IMR-90 (cell line): ENCODE data around the gene MYL10. TPM values are rescaled to one million over a fixed set of nuclear protein-coding genes. Genes with fewer than 3 reads are reported as not detected.

Experiments
- ATAC-seq: fragments of 200-7000 bp; cut with Tn5 transposase; 2 replicates; pipeline ENCODE4 v1.9.1; 2020; ENCODE audit warnings: low read depth, mild to moderate bottlenecking, moderate library complexity
- BruUV-seq: library from RNA; stranded (reverse); fragments of 400-500 nt; replicated peaks from 2 replicates; lab custom pipeline; 2021; lab: Mats Ljungman, UMichigan
- CTCF ChIA-PET: fragments of 300-600 bp; formaldehyde crosslinking; extraction: SDS; loops from one replicate; lab custom pipeline; 2021; ENCODE audit warnings: antibody characterized with exemption; lab: Yijun Ruan, JAX
- POLR2A ChIA-PET: fragments of 300-600 bp; sonication (Branson Sonifier 250); formaldehyde crosslinking; loops from one replicate; lab custom pipeline; 2022; ENCODE audit warnings: antibody characterized with exemption; ENCODE audit not compliant: unreplicated experiment; lab: Charles Lee
- DNase-seq: peaks from one replicate; pipeline ENCODE4 v3.0.0; 2013
- H2AFZ ChIP-seq: replicated peaks from 2 replicates; pipeline ENCODE3; 2013; ENCODE audit warnings: low read length, mild to moderate bottlenecking; ENCODE audit not compliant: poor library complexity
- H2AK5ac ChIP-seq: 2 replicates; pipeline ENCODE4 v1.6.1; 2013; ENCODE audit warnings: low read depth, low read length, inconsistent platforms
- H2AK9ac ChIP-seq: replicated peaks from 2 replicates; pipeline ENCODE3; 2013; ENCODE audit warnings: mild to moderate bottlenecking, low read depth, low read length, moderate library complexity; ENCODE audit not compliant: poor library complexity
- H2BK120ac ChIP-seq: 2 replicates; pipeline ENCODE4 v1.6.1; 2013; ENCODE audit warnings: low read depth, low read length, inconsistent platforms
- H2BK15ac ChIP-seq: 3 replicates; pipeline ENCODE4 v1.6.1; 2013; ENCODE audit warnings: low read depth, low read length, inconsistent platforms
- H2BK20ac ChIP-seq: 2 replicates; pipeline ENCODE4 v1.6.1; 2013; ENCODE audit warnings: low read depth, mild to moderate bottlenecking, inconsistent platforms, low read length, moderate library complexity
- H2BK5ac ChIP-seq: 2 replicates; pipeline ENCODE4 v1.6.1; 2013; ENCODE audit warnings: mild to moderate bottlenecking, low read depth, low read length, inconsistent platforms; ENCODE audit not compliant: poor library complexity, severe bottlenecking
- H3K14ac ChIP-seq: replicated peaks from 2 replicates; pipeline ENCODE4 v1.6.1; 2013; ENCODE audit warnings: low read depth, low read length, inconsistent platforms
- H3K18ac ChIP-seq: 2 replicates; pipeline ENCODE4 v1.6.1; 2013; ENCODE audit warnings: low read depth, low read length, control low read depth
- H3K23ac ChIP-seq: 2 replicates; pipeline ENCODE4 v1.6.1; 2013; ENCODE audit warnings: low read depth, low read length, inconsistent platforms
- H3K27ac ChIP-seq: 2 replicates; pipeline ENCODE4 v1.5.1; 2013; ENCODE audit warnings: mild to moderate bottlenecking, control low read depth, low read length; ENCODE audit not compliant: insufficient read depth
- H3K27me3 ChIP-seq: 2 replicates; pipeline ENCODE4 v1.6.1; 2013; ENCODE audit warnings: low read length; ENCODE audit not compliant: control insufficient read depth, insufficient read depth
- H3K36me3 ChIP-seq: 2 replicates; pipeline ENCODE4 v1.6.1; 2013; ENCODE audit warnings: low read length, mixed read lengths; ENCODE audit not compliant: control insufficient read depth, insufficient read depth
- H3K4ac ChIP-seq: 2 replicates; pipeline ENCODE4 v1.6.1; 2013; ENCODE audit warnings: low read depth, low read length, inconsistent platforms
- H3K4me1 ChIP-seq: 2 replicates; pipeline ENCODE4 v1.6.1; 2013; ENCODE audit warnings: low read length, mixed read lengths; ENCODE audit not compliant: control insufficient read depth, insufficient read depth
- H3K4me2 ChIP-seq: 2 replicates; pipeline ENCODE4 v1.6.1; 2013; ENCODE audit warnings: low read depth, mild to moderate bottlenecking, control low read depth, low read length, moderate library complexity
- H3K4me3 ChIP-seq: 2 replicates; pipeline ENCODE4 v1.5.1; 2013; ENCODE audit warnings: low read depth, mild to moderate bottlenecking, control low read depth, low read length, moderate library complexity; ENCODE audit not compliant: insufficient read depth
- H3K56ac ChIP-seq: 2 replicates; pipeline ENCODE4 v1.6.1; 2013; ENCODE audit warnings: low read length, inconsistent platforms; ENCODE audit not compliant: insufficient read depth; ENCODE audit errors: extremely low read depth
- H3K79me1 ChIP-seq, 2 experiments: 2 replicates each; pipeline ENCODE4 v1.6.1; 2013; ENCODE audit warnings: low read length in 2 of 2, inconsistent platforms in 1 of 2, low read depth in 1 of 2
- H3K9ac ChIP-seq: 2 replicates; pipeline ENCODE4 v1.6.1; 2013; ENCODE audit warnings: low read depth, low read length, control low read depth
- H3K9me1 ChIP-seq: 2 replicates; pipeline ENCODE4 v1.6.1; 2013; ENCODE audit warnings: low read length, inconsistent platforms; ENCODE audit not compliant: insufficient read depth
- H3K9me3 ChIP-seq: 2 replicates; pipeline ENCODE4 v1.6.1; 2013; ENCODE audit warnings: low read length; ENCODE audit not compliant: control insufficient read depth, insufficient read depth
- H4K20me1 ChIP-seq: 2 replicates; pipeline ENCODE4 v1.6.1; 2013; ENCODE audit warnings: low read length, inconsistent platforms; ENCODE audit not compliant: insufficient read depth
- H4K5ac ChIP-seq: 2 replicates; pipeline ENCODE4 v1.6.1; 2013; ENCODE audit warnings: mild to moderate bottlenecking, low read depth, low read length, control low read depth
- H4K8ac ChIP-seq, 2 experiments: 2 replicates each; pipeline ENCODE4 v1.6.1; 2013; ENCODE audit warnings: low read depth in 2 of 2, low read length in 2 of 2, control low read depth in 1 of 2, inconsistent platforms in 1 of 2
- H4K91ac ChIP-seq: 2 replicates; pipeline ENCODE4 v1.6.1; 2013; ENCODE audit warnings: low read depth, low read length, inconsistent platforms; ENCODE audit not compliant: insufficient read depth
- CEBPB ChIP-seq: IDR thresholded peaks from 2 replicates; pipeline ENCODE4 v1.6.1; 2012; ENCODE audit warnings: low read depth, low read length, improper control_type of control experiment
- CHD1 ChIP-seq: IDR thresholded peaks from 2 replicates; pipeline ENCODE4 v1.6.1; 2012; ENCODE audit warnings: low read depth, low read length, improper control_type of control experiment
- MAFK ChIP-seq: IDR thresholded peaks from 2 replicates; pipeline ENCODE4 v1.6.1; 2012; ENCODE audit warnings: low read depth, low read length, improper control_type of control experiment
- MAZ ChIP-seq: IDR thresholded peaks from 2 replicates; pipeline ENCODE4 v1.6.1; 2012; ENCODE audit warnings: low read depth, mild to moderate bottlenecking, low read length, improper control_type of control experiment, moderate library complexity, borderline replicate concordance
- MXI1 ChIP-seq: IDR thresholded peaks from 2 replicates; pipeline ENCODE4 v1.6.1; 2012; ENCODE audit warnings: low read depth, mild to moderate bottlenecking, low read length, moderate library complexity, borderline replicate concordance
- NFE2L2 ChIP-seq: fragments of 150-350 bp; IDR thresholded peaks from 2 replicates; pipeline ENCODE4 v1.6.1; 2016; ENCODE audit warnings: low read depth, mild to moderate bottlenecking, low read length
- RAD21 ChIP-seq: IDR thresholded peaks from 2 replicates; pipeline ENCODE4 v1.6.1; 2012; ENCODE audit warnings: low read length, improper control_type of control experiment
- RCOR1 ChIP-seq: IDR thresholded peaks from 2 replicates; pipeline ENCODE4 v1.6.1; 2012; ENCODE audit warnings: mild to moderate bottlenecking, low read length, improper control_type of control experiment; ENCODE audit not compliant: insufficient replicate concordance
- RFX5 ChIP-seq: IDR thresholded peaks from 2 replicates; pipeline ENCODE4 v1.8.0; 2012; ENCODE audit warnings: low read depth, mild to moderate bottlenecking, low read length, moderate library complexity
- SMC3 ChIP-seq: fragments of 150-350 bp; IDR thresholded peaks from 2 replicates; pipeline ENCODE4 v1.6.1; 2016; ENCODE audit warnings: low read depth, mild to moderate bottlenecking, antibody characterized with exemption, low read length, moderate library complexity
- WGBS, 2 experiments: methylation state at CpG; one replicate each; pipeline versions ENCODE4 v1.1.5 to v1.1.7; 2013; ENCODE audit warnings: missing lambda C conversion rate in 2 of 2; ENCODE audit not compliant: insufficient read length in 1 of 2; ENCODE audit errors: extremely low coverage in 2 of 2; 5-methylcytosine and 5-hydroxymethylcytosine counted together
- dilution Hi-C: fragments of 300-500 bp; cut with HindIII; formaldehyde crosslinking; loops from one replicate; pipeline ENCODE4 v1.14.3; 2018; ENCODE audit warnings: low sequenced_read_pairs; ENCODE audit not compliant: unreplicated experiment
- in situ Hi-C: fragments of 300-500 bp; cut with MboI; formaldehyde crosslinking; loops from 3 replicates; pipeline ENCODE4 v1.14.3; 2019; ENCODE audit warnings: low sequenced_read_pairs, inconsistent platforms, mixed read lengths
- intact Hi-C: fragments of 100-400 bp; cut with micrococcal nuclease; formaldehyde crosslinking; loops from 2 replicates; pipeline ENCODE4 v1.10.0; 2022
- polyA plus RNA-seq, 3 experiments: library from polyadenylated mRNA; depleted of rRNA; stranded (reverse); fragments of >200 nt; gene quantifications; 2 replicates each; pipeline ENCODE4 v1.2.3, GENCODE V29; 2012; ENCODE audit warnings: low replicate concordance in 1 of 3
- total RNA-seq: library from RNA; depleted of rRNA; stranded (reverse); fragments of >200 nt; gene quantifications from 2 replicates; pipeline ENCODE4 v1.2.3, GENCODE V29; 2012
- TF ChIP-seq, protein P1 (sequence below): fragments of 150-350 bp; IDR thresholded peaks from 2 replicates; pipeline ENCODE4 v1.6.1; 2017; ENCODE audit warnings: mild to moderate bottlenecking, antibody characterized with exemption, low read length, low read depth

The MYL10 gene
- total and polyA plus RNA-seq, 2 of the 4 experiments (the other 2 are of a cell fraction), result not detected

DNA sequence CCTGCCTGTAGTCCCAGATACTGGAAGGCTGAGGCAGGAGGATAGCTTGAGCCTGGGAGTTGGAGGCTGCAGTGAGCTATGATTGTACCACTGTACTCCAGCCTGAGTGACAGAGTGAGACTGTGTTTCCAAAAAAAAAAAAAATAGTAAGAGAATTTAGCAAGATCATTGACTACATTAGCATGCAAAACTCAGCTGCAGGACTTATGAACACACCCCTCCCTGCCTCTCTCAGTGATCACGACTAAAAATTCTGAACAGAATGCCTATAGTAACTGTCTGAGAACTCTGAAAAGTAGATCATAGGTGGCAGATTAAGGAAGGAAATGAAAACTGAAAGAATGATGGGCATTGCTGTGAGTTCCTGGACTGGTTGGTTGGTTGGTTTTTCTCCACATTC, 50.5 kb downstream of the MYL10 start:
- ATAC-seq, result no peak
- Histone ChIP-seq H4K8ac (no peak overlapping the region), H3K79me1 (no peaks in the 10 kb centered on the region), H3K4ac (no peak overlapping the region), H3K27ac (no peak overlapping the region), H3K4me3 (no peak overlapping the region), H3K27me3 (peaks cover 31% of the 10 kb centered on the region), H2AK5ac (no peak overlapping the region), H3K9me1 (no peaks in the 10 kb centered on the region), H3K56ac (no peak overlapping the region), H3K23ac (no peak overlapping the region), H3K4me1 (no peaks in the 10 kb centered on the region), H4K91ac (no peak overlapping the region), H3K9ac (no peak overlapping the region), H2BK20ac (no peak overlapping the region), H4K20me1 (no peaks in the 10 kb centered on the region), H2BK5ac (no peak overlapping the region), H4K5ac (no peak overlapping the region), H2BK120ac (no peak overlapping the region), H3K18ac (no peak overlapping the region), H3K9me3 (peaks cover 17% of the 10 kb centered on the region; the same call in 1 of the 2 replicates), H2AK9ac (no peak overlapping the region), H2BK15ac (no peak overlapping the region), H2AFZ (no peak overlapping the region), H3K4me2 (no peak overlapping the region), H3K14ac (no peak overlapping the region), H3K36me3 (no peaks in the 10 kb centered on the region)
- CTCF ChIA-PET, result no interaction called here
- intact Hi-C loops (no loop called here), in situ Hi-C loops (no loop called here), dilution Hi-C loops (no loop called here)
- no CpG with 5 or more reads among the region's 1 CpG for WGBS, 2 experiments
- TF ChIP-seq, protein P1, sequence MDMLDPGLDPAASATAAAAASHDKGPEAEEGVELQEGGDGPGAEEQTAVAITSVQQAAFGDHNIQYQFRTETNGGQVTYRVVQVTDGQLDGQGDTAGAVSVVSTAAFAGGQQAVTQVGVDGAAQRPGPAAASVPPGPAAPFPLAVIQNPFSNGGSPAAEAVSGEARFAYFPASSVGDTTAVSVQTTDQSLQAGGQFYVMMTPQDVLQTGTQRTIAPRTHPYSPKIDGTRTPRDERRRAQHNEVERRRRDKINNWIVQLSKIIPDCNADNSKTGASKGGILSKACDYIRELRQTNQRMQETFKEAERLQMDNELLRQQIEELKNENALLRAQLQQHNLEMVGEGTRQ, result no peak
- TF ChIP-seq RFX5 (no peak), CEBPB (no peak), SMC3 (no peak), CHD1 (no peak), MAFK (no peak), MAZ (no peak), MXI1 (no peak), RAD21 (no peak), RCOR1 (no peak), NFE2L2 (no peak)
- no TSS peak for BruUV-seq
- POLR2A ChIA-PET, result no interaction called here
- DNase-seq, result no peak
